ENCODE measurements around the gene RNASEL. TPM values are rescaled to one million over a fixed set of nuclear protein-coding genes. Genes with fewer than 3 reads are reported as not detected.

Gene RNASEL
- total and polyA plus RNA-seq, 2 experiments from 2014 or later: 0.37 to 0.94 TPM

GRCh38 chr1:182628657-182629056 lies 39.6 kb upstream of the RNASEL start:
- H3K9me2 ChIP-seq (ENCODE audit: insufficient read depth): no peaks in the 10 kb centered on the region
- TF ChIP-seq STAT1 (IDR thresholded peaks at IDR 0.05; ENCODE audit: unreplicated experiment): no peak
- 0 out of 4 replicates have a peak, but pooled peaks have one; percentile 10 to 22 for TF ChIP-seq CTCF (conservative IDR thresholded peaks at IDR 0.05; ENCODE audit: low read depth in 2 of 2)
- H3K79me2 ChIP-seq (replicated peaks; ENCODE audit: insufficient read depth): no peaks in the 10 kb centered on the region
- H3K4me2 ChIP-seq: no peak overlapping the region
- no peak overlapping the region for H3K27ac ChIP-seq (ENCODE audit: low read depth)
- H3K4me1 Mint-ChIP-seq: peaks cover 48% of the 10 kb centered on the region
- no peaks in the 10 kb centered on the region for H3K9me3 Mint-ChIP-seq
- DNase-seq (ENCODE audit: low spot score) (no peak), ATAC-seq (0 out of 3 replicates have a peak, but pooled peaks have one; percentile 15)
- no peaks in the 10 kb centered on the region for H4K20me1 ChIP-seq (replicated peaks; ENCODE audit: insufficient read depth)
- H3K36me3 ChIP-seq (ENCODE audit: insufficient read depth): no peaks in the 10 kb centered on the region
- peaks cover 46% of the 10 kb centered on the region for H3K4me1 ChIP-seq (ENCODE audit: insufficient read depth)
- H3K4me3 Mint-ChIP-seq: no peak overlapping the region
- no peak overlapping the region for H3K4me3 ChIP-seq
- no peaks in the 10 kb centered on the region for H3K27me3 ChIP-seq (ENCODE audit: insufficient read depth)
- H2AFZ ChIP-seq: no peak overlapping the region
- no peak overlapping the region for H3K27ac Mint-ChIP-seq
- no peaks in the 10 kb centered on the region for H3F3A ChIP-seq (replicated peaks; ENCODE audit: low read depth)
- H3K27me3 Mint-ChIP-seq (ENCODE audit: insufficient read depth, low read depth, poor library complexity): no peaks in the 10 kb centered on the region
- H3K36me3 Mint-ChIP-seq (ENCODE audit: low read depth): no peaks in the 10 kb centered on the region

GRCh38 chr1:182627622-182628021 lies 38.6 kb upstream of the RNASEL start:
- Histone ChIP-seq H3K9me2 (ENCODE audit: insufficient read depth) (no peaks in the 10 kb centered on the region), H3K4me1 (ENCODE audit: insufficient read depth) (peaks cover 39% of the 10 kb centered on the region), H4K20me1 (replicated peaks; ENCODE audit: insufficient read depth) (no peaks in the 10 kb centered on the region), H3K27me3 (ENCODE audit: insufficient read depth) (no peaks in the 10 kb centered on the region), H2AFZ (no peak overlapping the region), H3K4me2 (no peak overlapping the region), H3K27ac (ENCODE audit: low read depth) (no peak overlapping the region), H3K4me3 (no peak overlapping the region), H3K79me2 (replicated peaks; ENCODE audit: insufficient read depth) (no peaks in the 10 kb centered on the region), H3F3A (replicated peaks; ENCODE audit: low read depth) (no peaks in the 10 kb centered on the region), H3K36me3 (ENCODE audit: insufficient read depth) (no peaks in the 10 kb centered on the region)
- Mint-ChIP-seq H3K4me1 (peaks cover 49% of the 10 kb centered on the region), H3K27me3 (ENCODE audit: insufficient read depth, low read depth, poor library complexity) (peaks cover 2% of the 10 kb centered on the region), H3K27ac (no peak overlapping the region), H3K4me3 (no peak overlapping the region), H3K36me3 (ENCODE audit: low read depth) (no peaks in the 10 kb centered on the region), H3K9me3 (no peaks in the 10 kb centered on the region)
- TF ChIP-seq, protein P1, sequence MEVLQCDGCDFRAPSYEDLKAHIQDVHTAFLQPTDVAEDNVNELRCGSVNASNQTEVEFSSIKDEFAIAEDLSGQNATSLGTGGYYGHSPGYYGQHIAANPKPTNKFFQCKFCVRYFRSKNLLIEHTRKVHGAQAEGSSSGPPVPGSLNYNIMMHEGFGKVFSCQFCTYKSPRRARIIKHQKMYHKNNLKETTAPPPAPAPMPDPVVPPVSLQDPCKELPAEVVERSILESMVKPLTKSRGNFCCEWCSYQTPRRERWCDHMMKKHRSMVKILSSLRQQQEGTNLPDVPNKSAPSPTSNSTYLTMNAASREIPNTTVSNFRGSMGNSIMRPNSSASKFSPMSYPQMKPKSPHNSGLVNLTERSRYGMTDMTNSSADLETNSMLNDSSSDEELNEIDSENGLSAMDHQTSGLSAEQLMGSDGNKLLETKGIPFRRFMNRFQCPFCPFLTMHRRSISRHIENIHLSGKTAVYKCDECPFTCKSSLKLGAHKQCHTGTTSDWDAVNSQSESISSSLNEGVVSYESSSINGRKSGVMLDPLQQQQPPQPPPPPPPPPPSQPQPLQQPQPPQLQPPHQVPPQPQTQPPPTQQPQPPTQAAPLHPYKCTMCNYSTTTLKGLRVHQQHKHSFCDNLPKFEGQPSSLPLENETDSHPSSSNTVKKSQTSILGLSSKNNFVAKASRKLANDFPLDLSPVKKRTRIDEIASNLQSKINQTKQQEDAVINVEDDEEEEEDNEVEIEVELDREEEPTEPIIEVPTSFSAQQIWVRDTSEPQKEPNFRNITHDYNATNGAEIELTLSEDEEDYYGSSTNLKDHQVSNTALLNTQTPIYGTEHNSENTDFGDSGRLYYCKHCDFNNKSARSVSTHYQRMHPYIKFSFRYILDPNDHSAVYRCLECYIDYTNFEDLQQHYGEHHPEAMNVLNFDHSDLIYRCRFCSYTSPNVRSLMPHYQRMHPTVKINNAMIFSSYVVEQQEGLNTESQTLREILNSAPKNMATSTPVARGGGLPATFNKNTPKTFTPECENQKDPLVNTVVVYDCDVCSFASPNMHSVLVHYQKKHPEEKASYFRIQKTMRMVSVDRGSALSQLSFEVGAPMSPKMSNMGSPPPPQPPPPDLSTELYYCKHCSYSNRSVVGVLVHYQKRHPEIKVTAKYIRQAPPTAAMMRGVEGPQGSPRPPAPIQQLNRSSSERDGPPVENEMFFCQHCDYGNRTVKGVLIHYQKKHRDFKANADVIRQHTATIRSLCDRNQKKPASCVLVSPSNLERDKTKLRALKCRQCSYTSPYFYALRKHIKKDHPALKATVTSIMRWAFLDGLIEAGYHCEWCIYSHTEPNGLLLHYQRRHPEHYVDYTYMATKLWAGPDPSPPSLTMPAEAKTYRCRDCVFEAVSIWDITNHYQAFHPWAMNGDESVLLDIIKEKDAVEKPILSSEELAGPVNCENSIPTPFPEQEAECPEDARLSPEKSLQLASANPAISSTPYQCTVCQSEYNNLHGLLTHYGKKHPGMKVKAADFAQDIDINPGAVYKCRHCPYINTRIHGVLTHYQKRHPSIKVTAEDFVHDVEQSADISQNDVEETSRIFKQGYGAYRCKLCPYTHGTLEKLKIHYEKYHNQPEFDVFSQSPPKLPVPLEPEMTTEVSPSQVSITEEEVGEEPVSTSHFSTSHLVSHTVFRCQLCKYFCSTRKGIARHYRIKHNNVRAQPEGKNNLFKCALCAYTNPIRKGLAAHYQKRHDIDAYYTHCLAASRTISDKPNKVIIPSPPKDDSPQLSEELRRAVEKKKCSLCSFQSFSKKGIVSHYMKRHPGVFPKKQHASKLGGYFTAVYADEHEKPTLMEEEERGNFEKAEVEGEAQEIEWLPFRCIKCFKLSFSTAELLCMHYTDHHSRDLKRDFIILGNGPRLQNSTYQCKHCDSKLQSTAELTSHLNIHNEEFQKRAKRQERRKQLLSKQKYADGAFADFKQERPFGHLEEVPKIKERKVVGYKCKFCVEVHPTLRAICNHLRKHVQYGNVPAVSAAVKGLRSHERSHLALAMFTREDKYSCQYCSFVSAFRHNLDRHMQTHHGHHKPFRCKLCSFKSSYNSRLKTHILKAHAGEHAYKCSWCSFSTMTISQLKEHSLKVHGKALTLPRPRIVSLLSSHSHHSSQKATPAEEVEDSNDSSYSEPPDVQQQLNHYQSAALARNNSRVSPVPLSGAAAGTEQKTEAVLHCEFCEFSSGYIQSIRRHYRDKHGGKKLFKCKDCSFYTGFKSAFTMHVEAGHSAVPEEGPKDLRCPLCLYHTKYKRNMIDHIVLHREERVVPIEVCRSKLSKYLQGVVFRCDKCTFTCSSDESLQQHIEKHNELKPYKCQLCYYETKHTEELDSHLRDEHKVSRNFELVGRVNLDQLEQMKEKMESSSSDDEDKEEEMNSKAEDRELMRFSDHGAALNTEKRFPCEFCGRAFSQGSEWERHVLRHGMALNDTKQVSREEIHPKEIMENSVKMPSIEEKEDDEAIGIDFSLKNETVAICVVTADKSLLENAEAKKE (CRISPR knock-in tag; IDR thresholded peaks at IDR 0.05): no peak
- TF ChIP-seq ZNF114 (CRISPR knock-in tag; IDR thresholded peaks at IDR 0.05) (no peak), EZH2 (IDR thresholded peaks at IDR 0.05; ENCODE audit: low read depth, unreplicated experiment) (no peak), STAT1 (IDR thresholded peaks at IDR 0.05; ENCODE audit: unreplicated experiment) (no peak), NANOG (IDR thresholded peaks at IDR 0.05; ENCODE audit: borderline replicate concordance) (no peak)
- ATAC-seq (no peak), DNase-seq (ENCODE audit: low spot score) (no peak)

All from GM23338 (cell line).